HG02970 (cell line): Measurements from ENCODE around the gene MATR3.

Source experiments
- ATAC-seq: cut with Tn5 transposase; IDR thresholded peaks from one replicate; pipeline ENCODE4 v1.9.1; 2021; ENCODE audit warnings: mild to moderate bottlenecking, moderate library complexity, moderate number of reproducible peaks; ENCODE audit not compliant: unreplicated experiment, low FRiP score

Gene MATR3

GRCh38 chr5:139271201-139272027 lies 22.1 kb upstream of the MATR3 start:
- no peak for ATAC-seq

DNA sequence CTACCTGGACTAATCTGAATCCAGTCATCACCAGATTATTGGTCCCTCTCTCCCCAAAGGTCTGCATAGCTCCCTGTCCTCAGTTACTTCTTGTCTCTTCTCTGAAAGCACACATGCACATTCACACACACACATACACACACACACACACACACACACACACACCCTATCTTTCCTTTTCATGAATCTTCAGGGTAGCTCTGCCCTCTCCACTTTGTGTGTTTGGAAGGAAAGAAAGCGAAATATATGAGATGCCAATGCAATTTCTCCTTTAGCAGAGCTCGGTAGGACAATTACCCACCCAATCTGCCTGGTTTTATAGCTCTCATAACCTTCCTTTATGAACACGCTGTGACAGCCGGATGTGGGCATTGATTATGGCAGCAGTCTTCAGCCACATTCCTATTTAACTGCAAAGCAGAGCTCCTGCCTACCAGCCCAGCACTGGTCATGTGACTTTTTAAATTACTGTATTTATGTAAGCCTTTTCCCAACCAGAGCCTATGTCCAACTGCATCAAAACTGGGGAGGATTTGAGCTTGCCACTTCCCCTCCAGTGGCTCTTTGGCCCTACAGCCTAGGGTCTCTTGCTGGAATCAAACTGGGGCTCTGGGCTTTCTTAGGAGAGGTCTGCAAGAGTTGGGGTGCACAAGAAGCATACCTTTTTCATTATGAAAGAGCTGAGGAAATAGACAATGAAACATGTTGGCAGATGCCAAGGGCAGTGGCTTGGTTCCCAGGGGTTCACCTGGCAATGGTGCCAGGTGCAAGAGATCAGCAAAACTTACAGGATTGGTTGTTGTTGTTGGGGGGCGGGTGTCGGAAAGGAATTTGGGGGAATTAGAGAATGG lies 20.8 kb upstream of the MATR3 start:
- no peak for ATAC-seq

GRCh38 chr5:139273322-139273571 lies 20.3 kb upstream of the MATR3 start:
- ATAC-seq, result no peak

GRCh38 chr5:139273572-139274289 lies 19.8 kb upstream of the MATR3 start:
- ATAC-seq, result peak; percentile 78

DNA sequence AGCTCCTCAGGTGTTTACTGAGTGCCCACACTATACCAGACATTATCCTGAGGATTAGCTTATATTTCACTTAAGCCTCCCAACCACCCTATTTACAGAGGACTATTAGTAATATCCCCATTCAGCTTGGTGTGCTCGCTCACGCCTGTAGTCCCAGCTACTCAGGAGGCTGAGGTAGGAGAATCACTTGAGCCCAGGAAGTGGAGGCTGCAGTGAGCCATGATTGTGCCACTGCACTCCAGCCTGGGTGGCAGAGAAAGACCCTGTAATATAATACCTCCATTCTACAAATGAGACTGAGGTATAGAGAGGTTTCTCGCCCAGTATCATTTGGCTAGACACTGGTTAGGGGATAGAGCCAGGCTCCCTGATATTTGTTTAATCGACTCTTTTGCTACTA lies 18.0 kb upstream of the MATR3 start:
- no peak for ATAC-seq

- ATAC-seq, result no peak
Measured at GRCh38 chr5:139275956-139276355, 17.6 kb upstream of the MATR3 start.

- no peak for ATAC-seq
Measured at GRCh38 chr5:139276426-139276825, 17.1 kb upstream of the MATR3 start.

DNA sequence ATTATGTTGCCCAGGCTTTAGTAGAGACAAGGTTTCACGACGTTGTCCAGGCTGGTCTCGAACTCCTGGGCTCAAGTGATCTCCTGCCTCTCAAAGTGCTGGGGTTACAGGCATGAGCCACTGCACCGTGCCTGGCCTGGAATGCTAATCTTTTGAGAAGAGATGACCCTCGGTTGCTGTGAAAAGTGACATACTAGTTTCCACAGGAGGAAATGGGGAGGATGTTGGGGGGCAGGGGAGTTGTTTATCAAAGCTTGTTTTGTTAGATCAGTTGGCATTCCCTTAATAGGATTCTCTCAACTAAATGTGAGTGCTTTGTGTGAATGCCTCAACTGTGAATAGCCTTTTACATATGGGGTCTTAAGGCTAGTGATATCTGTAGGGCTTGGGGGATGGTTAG lies 16.4 kb upstream of the MATR3 start:
- ATAC-seq, result no peak

DNA sequence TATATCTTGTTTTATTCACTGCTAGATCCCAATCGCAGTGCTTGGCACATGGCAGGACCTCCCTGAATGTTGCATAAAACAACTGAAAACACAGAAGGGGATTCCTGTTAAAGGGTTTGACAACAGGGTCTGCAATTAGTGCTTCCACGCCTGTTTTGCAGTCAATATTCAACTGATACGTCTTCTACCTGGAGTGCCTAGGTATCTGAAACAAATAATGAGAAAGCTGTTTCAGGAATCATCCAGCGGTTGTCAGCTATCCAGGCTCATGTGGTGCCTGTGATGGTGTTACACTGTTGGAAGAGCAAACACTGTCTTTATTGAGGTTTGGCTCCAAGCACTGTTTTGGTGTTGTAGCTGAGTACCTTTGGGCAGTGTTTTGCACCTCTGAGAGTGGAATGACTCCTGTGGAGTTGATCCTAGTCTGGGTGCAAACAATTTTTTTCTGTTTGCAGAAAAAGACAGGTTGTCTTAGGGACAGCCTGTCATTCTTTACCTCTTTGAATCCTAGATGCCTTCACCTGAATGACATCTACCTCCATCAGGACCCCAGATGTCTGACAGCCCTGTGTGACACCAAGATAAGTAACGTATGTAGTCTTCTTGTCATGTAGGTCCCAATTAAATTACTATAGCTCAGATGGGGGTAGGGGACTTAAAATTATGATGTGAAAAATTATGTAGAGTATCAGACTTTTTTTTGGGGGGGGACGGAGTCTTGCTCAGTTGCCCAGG lies 14.8 kb upstream of the MATR3 start:
- no peak for ATAC-seq

DNA sequence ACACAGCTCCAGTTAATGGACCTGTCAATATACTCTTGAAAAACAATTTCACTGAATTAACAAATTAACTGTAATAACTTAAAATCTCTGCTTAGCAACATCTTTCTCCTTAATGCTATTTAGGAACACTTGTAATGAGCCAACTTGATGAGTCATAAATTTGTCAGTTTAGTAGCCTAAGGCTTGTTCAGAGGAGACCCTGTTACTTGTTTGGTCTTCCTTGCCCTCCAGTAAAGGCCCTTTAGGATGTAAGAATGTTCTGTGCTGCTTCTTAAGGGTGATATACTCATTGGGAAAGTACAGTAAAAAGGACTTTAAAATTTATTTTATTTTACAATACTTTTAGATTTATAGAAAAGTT lies 11.4 kb upstream of the MATR3 start:
- ATAC-seq, result no peak

DNA sequence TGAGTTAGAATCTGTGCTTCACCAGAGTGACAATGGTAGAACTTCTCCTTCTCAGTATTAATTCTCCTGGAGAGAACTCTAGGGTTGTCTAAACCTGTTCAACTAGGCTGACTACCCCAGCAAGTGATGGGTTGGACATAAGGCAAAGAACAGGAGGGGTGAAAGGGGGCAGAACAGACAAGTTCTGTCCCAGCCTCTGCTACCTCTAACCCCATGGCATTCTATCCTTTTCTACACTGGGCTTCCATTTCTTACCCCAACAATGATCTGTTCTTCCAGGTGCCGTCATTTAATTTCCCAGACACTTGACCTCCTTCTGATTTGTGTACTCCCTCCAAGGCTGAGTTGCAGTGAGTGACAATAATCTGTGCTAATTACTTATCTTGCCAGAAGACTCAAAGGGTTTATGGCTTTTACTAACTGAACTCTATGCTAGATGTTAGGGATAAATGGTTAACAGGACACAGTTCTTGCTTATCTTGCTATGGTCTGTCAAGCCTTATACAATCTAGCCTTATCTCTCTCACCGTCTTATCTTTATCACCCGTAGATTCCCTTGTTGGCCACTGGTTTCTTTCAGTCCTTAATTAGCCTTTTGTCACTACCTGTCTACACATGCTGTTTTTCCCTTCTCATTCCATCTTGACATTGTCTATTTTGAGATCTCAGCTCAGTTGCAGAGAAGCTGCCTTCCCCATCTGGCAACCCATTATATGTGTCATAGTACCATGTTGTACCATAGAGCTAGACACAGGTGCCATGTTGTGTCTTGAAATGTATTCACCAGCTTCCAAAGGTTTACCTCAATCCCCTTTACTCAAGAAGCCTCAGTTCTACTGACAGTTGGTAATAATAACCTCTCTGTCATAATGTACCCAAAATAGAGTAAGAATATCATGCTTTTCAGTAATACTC lies 10.0 kb upstream of the MATR3 start:
- no peak for ATAC-seq

DNA sequence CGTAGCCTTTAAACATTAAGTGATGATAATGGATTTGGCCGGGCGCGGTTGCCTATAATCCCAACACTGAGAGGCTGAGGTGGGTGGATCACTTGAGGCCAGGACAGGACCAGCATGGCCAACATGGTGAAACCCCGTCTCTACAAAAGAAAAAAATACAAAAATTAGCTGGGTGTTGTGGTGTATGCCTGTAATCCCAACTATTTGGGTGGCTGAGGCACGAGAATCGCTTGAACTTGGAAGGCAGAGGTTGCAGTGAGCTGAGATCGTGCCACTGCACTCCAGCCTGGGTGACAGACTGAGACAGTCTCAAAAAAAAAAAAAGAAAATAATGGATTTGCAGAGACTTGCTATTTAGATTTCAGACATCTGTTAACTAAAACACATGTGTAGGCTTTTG lies 9.2 kb upstream of the MATR3 start:
- ATAC-seq, result no peak

DNA sequence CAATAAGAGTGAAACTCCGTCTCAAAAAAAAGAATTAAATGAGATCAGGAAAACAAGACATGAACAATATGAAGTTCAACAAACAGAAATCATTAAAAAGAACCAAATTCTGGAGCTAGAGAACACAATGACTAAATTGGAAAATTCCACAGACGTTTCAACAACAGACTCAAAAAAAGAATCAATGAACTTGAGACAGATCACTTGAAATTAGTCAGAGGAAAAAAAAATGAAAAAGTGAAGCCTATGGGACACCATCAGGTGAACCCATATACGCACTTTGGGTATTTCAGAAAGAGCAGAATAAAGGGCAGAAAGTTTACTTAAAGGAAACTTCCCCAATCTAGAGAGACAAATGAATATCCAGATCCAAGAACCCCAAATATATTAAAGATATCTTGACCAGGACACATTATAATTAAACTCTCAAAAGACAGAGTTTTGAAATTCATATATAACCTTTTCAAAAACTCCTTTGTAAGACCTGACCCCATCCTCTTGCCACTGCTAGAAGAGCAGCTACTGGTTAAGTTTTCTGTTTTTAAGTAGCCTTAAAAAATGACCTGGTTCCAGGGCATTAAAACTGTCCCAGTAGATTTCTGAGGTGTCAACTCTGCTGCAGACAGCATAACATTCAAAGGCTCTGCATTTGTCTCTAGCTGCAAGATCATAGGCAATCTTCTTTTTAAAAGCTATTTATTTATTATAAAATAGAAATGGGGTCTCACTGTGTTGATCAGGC lies 7.7 kb upstream of the MATR3 start:
- no peak for ATAC-seq

DNA sequence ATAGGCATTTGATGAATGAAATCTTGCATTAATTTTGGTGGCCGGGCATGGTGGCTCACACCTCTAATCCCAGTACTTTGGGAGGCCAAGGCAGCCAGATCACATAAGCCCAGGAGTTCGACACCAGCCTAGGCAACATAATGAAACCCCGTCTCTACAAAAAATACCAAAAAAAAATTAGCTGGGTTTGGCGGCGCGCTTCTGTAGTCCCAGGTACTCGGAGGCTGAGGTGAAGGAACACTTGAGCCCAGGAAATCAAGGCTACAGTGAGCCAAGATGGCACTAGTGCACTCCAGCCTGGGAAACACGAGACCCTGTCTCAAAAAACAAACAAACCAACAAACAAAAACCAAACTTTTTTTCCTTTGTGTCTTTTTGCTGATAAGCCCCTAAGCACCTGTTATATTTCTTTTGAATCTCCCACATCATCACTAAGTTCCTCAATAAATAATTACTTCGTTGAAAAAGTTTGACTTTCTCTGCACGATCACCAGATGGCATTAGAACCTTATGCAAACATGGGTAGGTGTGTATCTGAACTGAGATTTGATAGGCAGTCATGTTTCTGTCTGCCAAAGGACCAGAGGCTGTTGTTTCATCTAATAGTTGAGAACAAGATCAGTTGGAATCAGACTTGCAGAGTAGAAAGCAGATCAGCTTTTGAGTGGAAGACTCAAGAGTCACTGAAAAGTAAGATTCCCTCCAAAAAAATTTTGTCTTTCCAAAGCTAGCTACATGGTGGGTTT lies 5.5 kb upstream of the MATR3 start:
- ATAC-seq, result no peak

DNA sequence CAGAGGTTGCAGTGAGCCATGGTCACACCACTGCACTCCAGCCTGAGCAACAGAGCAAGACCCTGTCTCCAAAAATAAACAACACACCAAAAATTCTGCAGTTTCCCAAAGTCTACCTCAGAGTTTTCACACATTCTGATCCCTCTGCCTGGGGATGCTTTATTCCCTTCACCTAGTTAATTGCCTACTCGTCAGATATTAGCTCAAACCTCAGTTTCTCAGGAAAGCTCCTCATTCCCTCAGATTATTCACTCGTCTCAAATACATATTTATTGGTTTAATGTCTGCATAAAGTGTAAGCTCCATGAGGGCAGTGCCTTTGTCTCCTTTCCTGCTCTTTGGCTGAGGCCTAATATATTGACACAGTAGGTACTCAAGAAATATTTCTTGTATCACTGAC lies 2.5 kb upstream of the MATR3 start:
- ATAC-seq, result no peak

GRCh38 chr5:139293202-139293506 lies 386 bp upstream of the MATR3 start:
- no peak for ATAC-seq

- ATAC-seq, result peak; percentile 44
Measured at GRCh38 chr5:139294374-139295165, 1.0 kb downstream of the MATR3 start.
